GM19238 (cell line): Measurements from ENCODE around the gene ZFAND5.

ENCODE experiments used
- DNase-seq: peaks from one replicate; pipeline ENCODE4 v3.0.0; 2011; ENCODE audit warnings: low spot score; ENCODE audit not compliant: insufficient read length

Gene ZFAND5

DNA sequence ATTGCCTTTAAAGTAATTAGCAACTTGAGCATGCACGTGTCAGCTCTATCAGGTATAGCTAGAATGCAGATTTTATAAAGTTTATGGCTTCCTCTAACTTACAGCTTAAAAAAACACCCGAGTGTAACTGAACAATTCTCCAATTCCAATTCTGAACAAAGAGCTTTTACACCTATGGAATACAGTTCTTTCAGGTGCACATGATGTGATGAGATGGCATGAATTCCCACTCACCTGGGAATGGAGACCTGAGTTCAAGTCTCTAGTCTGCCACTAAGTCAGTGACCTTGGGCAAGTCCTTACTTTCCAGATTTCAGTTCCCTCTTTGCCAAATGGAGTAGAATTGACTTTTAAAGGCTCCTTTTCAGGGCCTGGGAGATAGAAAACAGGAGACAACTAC is 1.8 kb downstream of the ZFAND5 start:
- no peak for DNase-seq

DNA sequence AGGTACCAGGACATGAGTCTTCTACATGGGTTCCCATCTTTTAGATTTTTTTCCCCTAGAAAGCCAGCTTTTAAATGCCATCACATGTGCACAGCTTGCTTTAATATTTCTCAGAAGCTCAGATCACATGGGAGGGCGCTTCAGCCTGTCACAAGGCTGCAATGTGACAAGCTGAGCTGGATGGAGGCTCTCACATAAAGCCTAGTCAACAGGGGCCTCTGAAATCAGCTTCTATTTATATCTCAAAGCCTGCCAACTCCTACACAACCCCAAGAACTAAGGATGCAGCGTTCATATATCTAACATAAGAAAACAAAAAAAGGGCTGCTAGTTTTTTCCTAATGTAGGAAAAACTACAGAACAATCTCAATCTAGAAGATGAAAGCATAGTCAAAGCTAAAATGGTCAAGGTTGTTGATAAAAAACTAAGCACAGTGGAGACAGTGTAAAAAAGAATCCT is 2.3 kb downstream of the ZFAND5 start:
- DNase-seq, result peak; percentile 19

DNA sequence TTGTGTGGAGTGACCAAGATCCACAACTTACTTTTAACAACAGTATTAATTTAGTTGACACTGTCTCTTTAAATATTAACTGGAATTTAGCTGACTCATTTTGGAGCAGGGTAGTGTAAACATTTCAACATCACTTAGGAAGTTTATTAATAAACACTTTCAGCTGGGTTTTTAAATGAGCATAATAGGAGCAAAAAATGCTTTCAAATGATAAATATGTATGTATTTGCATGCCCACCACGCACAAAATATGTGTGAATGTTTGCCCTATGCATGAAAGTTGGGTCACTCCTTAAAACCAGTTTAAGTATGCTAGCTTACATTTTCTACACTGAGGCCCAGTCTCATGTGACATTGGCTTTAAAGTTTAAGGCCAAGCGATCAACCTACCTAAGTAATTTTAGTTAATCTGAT is 2.9 kb downstream of the ZFAND5 start:
- DNase-seq, result no peak

- DNase-seq, result no peak
Measured at GRCh38 chr9:72361217-72361616, 3.8 kb downstream of the ZFAND5 start.

GRCh38 chr9:72360324-72360723 is 4.7 kb downstream of the ZFAND5 start:
- no peak for DNase-seq

DNA sequence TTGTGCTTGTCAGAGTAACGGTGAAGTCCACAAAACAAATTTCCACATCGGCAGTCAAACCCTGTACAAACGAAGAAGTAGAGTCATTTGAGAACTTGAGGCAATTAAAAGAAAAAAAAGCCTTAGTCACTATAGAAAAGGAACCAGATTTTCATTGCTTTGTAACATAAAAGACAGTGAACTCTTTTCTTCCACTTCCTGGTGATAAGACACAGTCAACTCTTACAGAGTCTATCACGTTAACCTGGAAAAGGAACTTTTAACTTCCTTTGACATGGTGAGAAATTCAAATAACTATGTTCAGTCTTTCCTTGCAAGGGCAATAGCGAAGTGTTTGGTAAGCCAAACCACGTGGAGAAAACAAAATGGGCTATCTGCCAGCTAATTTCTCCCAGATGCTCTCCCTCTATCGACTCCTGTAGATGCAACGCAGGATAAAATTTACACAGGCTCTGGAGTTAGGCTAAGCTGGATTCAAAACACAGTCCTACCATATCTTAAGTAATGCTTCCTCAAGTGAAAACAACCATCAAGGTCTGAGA is 8.9 kb downstream of the ZFAND5 start:
- DNase-seq, result no peak

DNA sequence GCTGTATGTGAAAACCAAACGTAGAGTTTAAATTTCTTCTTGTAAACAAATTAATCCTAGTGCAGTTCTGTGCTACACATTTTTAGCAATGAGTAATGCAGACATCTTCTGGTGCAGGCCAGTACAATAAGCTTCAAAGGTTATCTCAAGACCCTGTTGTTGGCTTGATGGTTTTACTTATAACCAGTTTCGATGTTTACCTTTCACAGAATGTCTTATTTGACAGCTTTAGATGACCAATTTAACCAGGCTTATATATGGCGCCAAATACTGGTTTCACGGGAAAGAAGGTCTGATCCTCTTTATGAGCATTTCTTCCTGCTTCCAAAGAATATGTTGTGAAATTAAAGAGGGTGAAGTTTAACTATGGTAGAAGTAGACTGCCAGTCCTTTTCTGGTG is 9.9 kb downstream of the ZFAND5 start:
- no peak for DNase-seq

- DNase-seq, result no peak
Measured at GRCh38 chr9:72354704-72355103, 10.3 kb downstream of the ZFAND5 start.

GRCh38 chr9:72353455-72354116 is 11.4 kb downstream of the ZFAND5 start:
- no peak for DNase-seq

DNA sequence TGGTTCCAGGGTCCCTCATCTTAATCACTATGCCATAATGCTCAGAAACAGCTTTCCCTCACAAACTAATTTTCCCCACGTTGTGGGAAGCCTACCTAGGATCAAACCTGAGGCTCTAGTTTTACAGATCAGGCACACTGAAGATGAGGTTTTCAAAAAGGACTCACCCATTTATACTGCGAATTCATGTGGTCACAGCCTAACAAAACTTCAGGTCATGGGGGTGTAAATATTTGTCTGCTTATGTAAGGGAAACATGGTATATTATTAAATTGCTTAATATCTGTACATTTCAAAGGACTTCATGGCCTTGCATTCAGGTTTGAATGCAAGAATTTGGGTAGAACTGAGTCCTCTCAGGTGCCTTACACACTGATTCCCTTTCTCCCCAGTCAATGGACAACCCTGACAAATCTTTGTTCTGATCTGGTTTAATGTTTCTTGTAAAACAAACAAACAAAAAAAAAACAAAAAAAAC is 12.1 kb downstream of the ZFAND5 start:
- no peak for DNase-seq

DNA sequence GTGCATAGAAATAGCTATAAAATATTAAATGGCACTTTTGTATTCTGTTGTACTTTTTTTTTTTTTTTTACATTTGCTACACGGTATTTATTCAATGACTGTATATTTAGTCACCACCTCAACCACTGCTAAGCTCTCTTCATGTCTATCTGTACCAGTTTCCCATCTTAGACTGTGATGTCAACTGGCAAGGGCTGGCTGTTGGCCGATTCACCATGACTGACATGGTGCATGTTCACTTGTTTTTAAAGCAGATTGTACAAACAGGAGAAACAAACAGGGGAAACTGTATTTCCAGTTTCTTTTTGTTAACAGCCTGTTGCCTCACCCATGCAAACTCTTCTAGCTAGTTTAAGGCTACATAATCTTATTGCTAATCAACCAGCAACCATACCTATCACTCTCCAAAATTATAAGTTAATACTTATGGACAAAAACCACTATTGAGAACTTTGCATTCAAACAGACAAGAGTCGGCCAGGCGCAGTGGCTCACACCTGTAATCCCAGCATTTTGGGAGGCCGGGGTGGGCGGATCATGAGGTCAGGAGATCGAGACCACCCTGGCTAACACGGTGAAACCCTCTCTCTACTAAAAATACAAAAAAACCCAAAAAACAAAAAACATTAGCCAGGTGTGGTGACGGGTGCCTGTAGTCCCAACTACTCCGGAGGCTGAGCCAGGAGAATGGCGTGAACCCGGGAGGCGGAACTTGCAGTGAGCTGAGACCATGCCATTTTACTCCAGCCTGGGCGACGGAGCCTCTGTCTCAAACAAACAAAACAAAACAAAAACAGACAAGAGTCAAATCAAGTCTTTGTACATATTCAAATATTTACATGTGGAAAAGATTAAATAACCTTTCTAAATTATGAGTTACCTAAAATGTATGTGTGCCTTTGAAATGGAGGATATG is 13.2 kb downstream of the ZFAND5 start:
- DNase-seq, result no peak

GRCh38 chr9:72349911-72350310 is 15.1 kb downstream of the ZFAND5 start:
- DNase-seq, result no peak

DNA sequence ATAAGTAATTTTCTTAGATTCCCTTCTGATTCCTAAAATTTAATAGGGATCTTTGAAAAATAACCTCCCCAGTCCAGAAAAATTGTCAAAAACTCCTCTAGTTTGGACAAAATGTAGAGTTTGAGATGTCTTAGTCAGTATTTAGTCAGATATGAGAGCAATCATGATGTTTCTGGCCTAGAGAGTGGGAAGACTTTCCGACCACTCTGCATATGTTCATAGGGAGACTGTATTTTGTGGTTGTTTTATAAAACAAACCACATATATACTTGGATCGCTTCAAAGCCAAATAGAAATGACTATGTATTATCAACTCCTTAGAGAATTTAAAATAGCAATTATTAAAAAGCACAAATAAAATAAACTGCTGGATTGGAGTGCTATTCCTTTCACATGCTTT is 15.8 kb downstream of the ZFAND5 start:
- no peak for DNase-seq

- no peak for DNase-seq
Measured at GRCh38 chr9:72346333-72346732, 18.7 kb downstream of the ZFAND5 start.

- DNase-seq, result no peak
Measured at GRCh38 chr9:72338631-72339030, 26.4 kb downstream of the ZFAND5 start.

DNA sequence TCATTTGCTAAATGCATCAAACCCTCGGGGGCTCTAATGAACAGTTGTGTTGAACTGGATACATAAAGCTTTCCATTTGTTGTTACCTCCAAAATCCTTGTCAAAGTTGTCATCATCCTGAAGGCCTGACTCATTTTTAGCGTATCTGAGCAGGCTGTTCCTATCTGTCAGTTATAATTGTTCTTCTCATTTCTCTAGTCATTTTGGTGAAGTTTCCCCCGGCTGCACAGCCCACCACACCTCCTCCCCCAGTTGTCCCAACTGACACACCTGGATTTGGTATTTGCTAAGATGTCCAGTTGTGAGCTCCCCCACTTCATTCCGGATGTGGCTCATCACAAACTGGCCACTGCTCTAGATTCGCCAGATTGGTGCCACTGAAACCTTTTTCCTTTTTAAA is 27.7 kb downstream of the ZFAND5 start:
- no peak for DNase-seq

DNA sequence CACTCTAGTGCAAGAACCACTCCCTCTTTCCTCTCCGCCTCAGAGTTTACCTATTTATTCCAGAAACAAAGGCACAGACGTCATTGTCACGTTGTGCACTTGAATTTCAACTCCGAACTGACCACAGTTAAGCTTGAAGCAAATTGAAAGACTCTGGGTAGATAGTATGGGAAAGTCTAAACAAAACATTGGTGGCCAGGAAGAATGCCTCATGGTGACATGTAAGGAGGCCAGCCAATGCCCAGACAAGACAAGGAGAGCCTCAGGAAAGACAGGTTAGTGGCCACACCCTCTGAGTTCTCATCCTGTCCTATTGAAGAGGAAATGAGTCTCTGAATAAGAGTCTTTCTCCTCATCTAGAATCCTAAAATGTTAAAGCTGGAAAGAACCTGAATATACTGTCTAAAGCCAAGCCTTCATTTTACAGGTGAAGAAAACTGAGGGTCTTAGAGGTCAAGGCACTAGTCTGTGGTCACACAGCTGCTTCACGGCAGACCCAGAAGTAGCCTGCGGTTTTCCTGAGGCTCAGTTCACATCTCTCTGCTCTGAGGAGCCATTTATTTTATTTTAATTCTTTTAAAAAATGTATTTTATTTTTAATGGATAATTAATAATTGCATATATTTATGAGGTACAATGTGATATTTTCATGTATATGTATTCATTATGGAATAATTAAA is 30.2 kb downstream of the ZFAND5 start:
- DNase-seq, result no peak

DNA sequence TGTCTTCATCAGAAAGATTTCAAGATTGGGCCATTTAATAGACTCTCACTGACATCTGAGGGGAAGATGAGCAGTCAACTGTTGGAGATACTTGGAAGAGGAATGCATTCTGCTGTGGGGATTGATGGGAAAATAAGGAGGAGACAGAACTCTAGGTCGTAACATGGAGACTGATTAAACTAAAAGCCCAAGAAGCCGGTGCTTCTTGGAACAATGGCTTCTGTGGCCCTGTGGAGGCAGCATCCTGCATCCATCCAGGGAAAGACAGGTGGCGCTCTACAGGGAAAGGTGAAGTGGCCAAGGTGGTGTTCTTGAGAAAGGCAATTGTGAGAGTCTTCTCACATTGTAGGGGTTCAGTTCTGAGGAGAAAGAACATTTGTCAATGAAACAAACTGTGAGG is 31.3 kb downstream of the ZFAND5 start:
- no peak for DNase-seq

- no peak for DNase-seq
Measured at GRCh38 chr9:72333197-72333596, 31.8 kb downstream of the ZFAND5 start.

- DNase-seq, result no peak
Measured at GRCh38 chr9:72332351-72332750, 32.7 kb downstream of the ZFAND5 start.

GRCh38 chr9:72327631-72328030 is 37.4 kb downstream of the ZFAND5 start:
- DNase-seq, result no peak

- no peak for DNase-seq
Measured at GRCh38 chr9:72326641-72327040, 38.4 kb downstream of the ZFAND5 start.
